GM19372 (cell line): ENCODE measurements around the gene ANGPTL1.
"Not testable (repeated sequence)": the region's sequence is repeated elsewhere in the genome, so short reads cannot be mapped to it uniquely, and the experiment has no call there.

ENCODE experiments used
- ATAC-seq: cut with Tn5 transposase; IDR thresholded peaks from one replicate; pipeline ENCODE4 v1.9.1; 2021; ENCODE audit warnings: mild to moderate bottlenecking, low read depth, moderate library complexity; ENCODE audit not compliant: unreplicated experiment

The ANGPTL1 gene

DNA sequence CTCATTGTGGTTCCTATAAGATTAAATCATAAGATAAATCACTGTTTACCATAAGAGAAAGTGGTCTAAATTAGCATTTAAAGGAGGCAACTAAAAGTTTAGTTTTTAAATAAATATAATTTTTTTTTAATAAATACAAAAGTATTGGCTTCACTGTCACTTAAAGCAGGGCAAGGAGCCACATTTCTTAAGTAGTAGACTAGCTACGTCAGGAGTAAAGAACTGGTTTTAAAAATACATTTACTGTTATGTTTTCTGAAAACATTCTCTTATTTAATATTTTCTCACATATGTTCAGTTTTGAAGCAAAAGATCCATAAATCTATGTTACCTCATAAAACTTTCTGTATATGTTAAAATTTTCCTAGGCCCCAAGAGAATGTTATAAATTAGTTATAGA is 2.2 kb downstream of the ANGPTL1 start:
- ATAC-seq: no peak

GRCh38 chr1:178867670-178868069 is 3.2 kb downstream of the ANGPTL1 start:
- no peak for ATAC-seq

DNA sequence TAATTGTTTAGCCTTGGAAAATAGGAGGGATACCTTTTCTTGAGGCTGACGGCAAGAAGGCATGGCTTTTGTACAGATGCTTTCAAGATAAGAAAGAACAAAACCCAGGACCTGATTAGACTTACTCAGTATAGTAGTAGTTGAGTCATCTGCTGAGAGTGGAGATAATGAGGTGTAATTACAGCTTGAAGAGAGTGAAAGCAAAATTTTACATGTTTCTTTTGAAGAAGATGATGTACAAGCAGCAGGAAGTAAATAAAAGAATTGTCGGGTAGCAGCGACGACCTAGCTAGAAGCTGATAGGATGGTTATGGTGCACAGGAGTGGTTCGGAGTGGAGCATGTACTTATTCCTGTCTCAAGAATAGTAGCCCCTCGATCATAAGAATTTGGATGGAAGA is 6.6 kb downstream of the ANGPTL1 start:
- ATAC-seq: no peak

GRCh38 chr1:178862864-178863263 is 8.0 kb downstream of the ANGPTL1 start:
- no peak for ATAC-seq

DNA sequence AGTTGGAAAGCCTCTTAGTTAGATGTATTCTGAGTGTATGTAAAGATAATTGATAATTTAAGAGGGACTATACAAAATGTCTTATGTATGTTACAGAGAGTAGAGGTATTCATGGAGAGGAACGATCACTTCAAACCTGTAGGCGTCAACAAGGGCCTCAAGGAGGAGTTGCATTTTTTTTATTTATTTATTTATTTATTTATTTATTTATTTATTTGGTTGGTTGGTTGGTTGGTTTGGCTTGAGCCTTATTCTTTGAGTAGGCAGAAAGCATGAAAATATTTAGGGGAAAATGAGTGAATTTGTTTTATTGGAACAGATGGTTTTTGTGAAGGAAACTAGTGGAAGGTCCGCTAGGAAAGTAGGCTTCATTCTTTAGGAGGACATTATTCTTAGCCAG is 8.5 kb downstream of the ANGPTL1 start:
- ATAC-seq: no peak

DNA sequence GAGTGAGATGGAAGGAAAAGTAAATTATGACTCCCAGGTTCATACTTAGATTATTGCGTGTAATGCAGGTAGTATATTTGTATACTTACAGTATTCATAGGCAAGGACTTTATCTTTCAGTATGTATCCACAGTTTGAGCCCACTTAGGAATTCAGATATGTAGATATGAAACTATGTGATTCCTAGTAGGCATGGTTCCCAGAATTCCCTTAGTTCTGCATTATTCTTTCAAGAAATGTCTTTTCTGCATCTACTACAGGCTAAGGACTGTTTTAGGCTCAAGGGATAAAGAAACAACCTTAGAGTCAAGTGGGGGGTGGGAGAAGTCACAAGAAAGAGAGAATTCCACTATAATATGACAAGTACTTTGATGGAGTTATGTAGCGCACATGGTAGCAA is 13.8 kb downstream of the ANGPTL1 start:
- no peak for ATAC-seq

DNA sequence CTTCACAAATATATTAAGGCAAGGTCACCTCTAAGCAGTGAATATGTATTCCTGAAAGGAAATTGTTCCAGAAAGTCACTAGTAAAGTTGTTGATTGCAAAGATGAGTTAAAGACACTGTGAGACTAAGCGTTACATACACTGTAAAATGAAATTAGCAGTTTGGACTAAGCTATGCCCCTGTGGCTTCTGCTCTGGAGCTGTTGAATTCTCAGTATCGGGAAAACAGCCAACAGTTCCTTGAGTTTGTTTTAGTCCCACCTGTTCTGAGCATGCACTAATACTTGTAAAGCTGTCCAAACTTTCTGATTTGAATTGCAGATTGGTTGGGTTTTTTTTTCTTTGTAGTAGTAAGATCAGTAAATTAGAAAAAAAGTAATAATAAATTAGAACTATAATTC is 21.0 kb downstream of the ANGPTL1 start:
- ATAC-seq: no peak

- not testable (repeated sequence) for ATAC-seq
Measured at GRCh38 chr1:178847919-178848318, 23.0 kb downstream of the ANGPTL1 start.

GRCh38 chr1:178847396-178847849 is 23.5 kb downstream of the ANGPTL1 start:
- no peak for ATAC-seq

GRCh38 chr1:178846306-178846705 is 24.6 kb downstream of the ANGPTL1 start:
- no peak for ATAC-seq

DNA sequence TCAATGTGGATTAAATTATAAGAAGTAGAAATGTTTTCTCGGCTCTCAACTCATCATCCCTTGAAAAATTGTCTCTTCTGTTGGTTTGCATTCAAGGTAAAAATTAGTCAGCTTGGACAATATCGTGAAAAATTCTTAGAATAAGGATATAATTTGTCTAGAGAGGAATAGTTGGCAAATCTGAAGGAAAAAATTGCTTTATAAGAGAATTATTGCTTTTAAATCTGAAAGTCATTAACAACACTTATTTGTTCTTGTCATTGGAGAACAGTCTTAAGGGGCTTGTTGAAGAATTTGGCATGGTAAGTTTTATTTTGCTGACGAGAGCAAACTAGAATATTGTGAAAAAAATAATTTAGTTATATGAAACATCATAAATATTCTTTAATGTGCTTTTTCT is 26.4 kb downstream of the ANGPTL1 start:
- no peak for ATAC-seq

DNA sequence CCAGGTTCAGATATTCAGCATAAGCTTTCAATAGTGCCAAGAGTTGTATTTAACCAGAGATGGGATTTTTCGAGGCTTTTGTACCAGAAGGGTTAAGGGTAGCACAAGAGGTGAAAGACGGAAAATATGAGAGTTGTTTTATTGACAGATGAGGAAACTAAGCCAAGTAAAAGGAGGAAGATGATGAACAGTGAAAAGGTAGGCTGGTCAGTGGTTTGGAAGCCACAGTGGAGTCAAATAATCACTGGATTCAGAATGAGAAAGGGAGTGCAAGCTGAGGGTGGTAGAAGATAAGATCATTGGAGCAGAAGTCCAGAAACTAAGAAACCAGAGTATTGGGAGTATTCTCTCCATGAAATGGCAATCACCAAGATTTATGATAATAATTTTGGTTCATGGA is 45.7 kb downstream of the ANGPTL1 start:
- ATAC-seq: no peak

- no peak for ATAC-seq
Measured at GRCh38 chr1:178821134-178821866, 49.6 kb downstream of the ANGPTL1 start.

- no peak for ATAC-seq
Measured at GRCh38 chr1:178819123-178819522, 51.8 kb downstream of the ANGPTL1 start.

- ATAC-seq: no peak
Measured at GRCh38 chr1:178818416-178818815, 52.5 kb downstream of the ANGPTL1 start.

DNA sequence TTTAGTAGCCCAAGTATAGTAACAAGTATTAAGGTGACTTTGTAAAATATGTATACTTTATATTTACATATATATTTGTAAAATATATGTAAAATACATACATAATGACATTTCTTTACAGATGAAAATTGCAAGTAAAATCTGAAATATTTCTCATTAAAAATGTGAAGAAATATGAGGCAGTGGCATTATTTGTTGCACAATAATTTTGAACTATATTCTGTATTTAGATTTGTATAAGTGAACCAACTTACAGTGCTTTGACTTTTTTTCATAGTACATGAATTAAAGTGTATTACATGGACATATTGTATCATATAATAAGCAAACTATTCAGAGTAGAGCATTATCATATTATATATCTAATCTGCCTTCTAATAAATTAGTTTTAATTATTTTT is 60.3 kb downstream of the ANGPTL1 start:
- ATAC-seq: no peak

DNA sequence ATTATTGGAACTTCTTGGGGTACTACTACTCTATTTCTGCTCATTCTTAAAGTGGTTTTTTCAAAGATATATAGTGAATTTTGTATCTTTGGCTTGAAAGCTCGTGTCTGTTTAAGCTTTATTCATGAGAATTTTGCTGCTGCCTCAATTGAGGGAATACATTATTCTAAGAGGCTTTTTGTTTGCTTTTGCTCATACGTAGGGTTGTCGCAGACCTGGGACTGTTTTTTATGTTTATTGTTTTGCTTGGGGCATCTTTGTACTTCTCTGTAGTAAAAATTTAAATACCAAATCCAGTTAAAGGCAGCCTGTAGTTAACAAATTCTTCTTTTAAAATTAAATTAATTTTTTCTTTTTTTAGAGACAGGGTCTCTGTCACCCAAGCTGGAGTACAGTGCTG is 62.3 kb downstream of the ANGPTL1 start:
- ATAC-seq: no peak

GRCh38 chr1:178806665-178807300 is 64.1 kb downstream of the ANGPTL1 start:
- no peak for ATAC-seq

DNA sequence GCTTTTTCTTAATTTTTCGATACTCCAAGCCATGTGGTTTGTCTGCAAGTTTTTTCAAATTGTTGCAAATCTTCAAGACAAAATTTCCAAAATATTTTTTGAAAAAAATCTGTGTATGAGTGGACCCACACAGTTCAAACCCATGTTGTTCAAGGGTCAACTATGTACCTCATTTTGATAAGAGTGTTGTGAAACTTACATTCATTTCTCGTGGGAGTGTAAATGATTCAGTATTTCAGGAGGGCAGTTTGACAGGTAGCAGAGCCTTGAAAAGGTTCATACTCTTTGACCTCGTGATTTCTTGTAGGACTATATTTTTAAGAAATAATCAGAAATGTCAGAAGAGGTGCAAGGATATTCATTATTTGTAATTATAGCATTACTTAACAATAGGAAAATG is 68.0 kb downstream of the ANGPTL1 start:
- ATAC-seq: no peak
